Left lung (tissue), 10 donors: ENCODE data around the gene EIF4E1B. TPM values are rescaled to one million over a fixed set of nuclear protein-coding genes. Genes with fewer than 3 reads are reported as not detected.

ENCODE experiments used
- ATAC-seq: fragments of 200-7000 bp; cut with Tn5 transposase; one replicate; pipeline ENCODE4 v1.9.1; 2020; ENCODE audit warnings: moderate library complexity
- DNase-seq, 4 donors: peaks; one replicate each; pipeline ENCODE4 v3.0.0-alpha.2; 2013 to 2020
- H3K27ac ChIP-seq, 2 donors: fragments of 200-600 bp; sonication (generic) in 1 of 2; one replicate each; pipeline versions ENCODE4 v1.5.0 to v1.8.0; 2020 to 2021
- H3K27me3 ChIP-seq, 2 donors: fragments of 200-600 bp; sonication (generic) in 1 of 2; one replicate each; pipeline versions ENCODE4 v1.5.0 to v1.8.0; 2020 to 2021
- H3K36me3 ChIP-seq, 2 donors: fragments of 200-600 bp; sonication (generic) in 1 of 2; one replicate each; pipeline versions ENCODE4 v1.5.0 to v1.8.0; 2020 to 2021
- H3K4me1 ChIP-seq, 2 donors: fragments of 200-600 bp; one replicate each; pipeline ENCODE4 v1.8.0; 2021
- H3K4me3 ChIP-seq, 2 donors: fragments of 200-600 bp; sonication (generic) in 1 of 2; one replicate each; pipeline versions ENCODE4 v1.5.0 to v1.8.0; 2020 to 2021; ENCODE audit warnings: mild to moderate bottlenecking in 1 of 2
- H3K9me3 ChIP-seq, 2 donors: fragments of 200-600 bp; sonication (generic) in 1 of 2; one replicate each; pipeline versions ENCODE4 v1.5.0 to v1.8.0; 2020 to 2021
- intact Hi-C, 2 donors: fragments of 100-400 bp; cut with DNase I; formaldehyde crosslinking; loops; one replicate each; pipeline versions ENCODE4 v1.11.2 to v1.14.2; 2022
- polyA plus RNA-seq, 6 donors: library from polyadenylated mRNA; unstranded; fragments of 120-200 nt; gene quantifications; one replicate each; pipeline ENCODE4 v1.2.1, GENCODE V29; 2013; ENCODE audit not compliant: insufficient read length in 6 of 6
- total RNA-seq, 2 donors: library from RNA; stranded (reverse); fragmentation: NEBNext Ultra II Directional; extraction: Animal tissue kit (Norgen Biotek cat#: 25700); gene quantifications; one replicate each; pipeline ENCODE4 v1.2.1, GENCODE V29; 2021
- TF ChIP-seq, protein P1 (sequence below), 2 donors: fragments of 200-600 bp; sonication (generic) in 1 of 2; IDR thresholded peaks; one replicate each; pipeline versions ENCODE4 v1.5.0 to v1.8.0; 2021; ENCODE audit warnings: antibody characterized with exemption in 2 of 2
- donor health status: DM: no; HTN: yes; CAD: no.
- donor health status: DM: no; HTN: no; CAD: no.

The EIF4E1B gene
- total and polyA plus RNA-seq, 8 donors, result 0.07 to 0.10 (median 0.08) TPM; not detected in 5

GRCh38 chr5:176691524-176691923, 61.0 kb downstream of the EIF4E1B start:
- Histone ChIP-seq H3K9me3 (peaks cover 0 to 9% of the 10 kb centered on the region in 2 donors), H3K36me3 (no peaks in the 10 kb centered on the region), H3K27me3 (peaks cover 11 to 89% of the 10 kb centered on the region in 2 donors), H3K4me3 (no peak overlapping the region), H3K27ac (no peak overlapping the region), H3K4me1 (no peaks in the 10 kb centered on the region)
- intact Hi-C loops, result no loop called here
- ATAC-seq, result no peak
- DNase-seq, result no peak
- TF ChIP-seq, protein P1, sequence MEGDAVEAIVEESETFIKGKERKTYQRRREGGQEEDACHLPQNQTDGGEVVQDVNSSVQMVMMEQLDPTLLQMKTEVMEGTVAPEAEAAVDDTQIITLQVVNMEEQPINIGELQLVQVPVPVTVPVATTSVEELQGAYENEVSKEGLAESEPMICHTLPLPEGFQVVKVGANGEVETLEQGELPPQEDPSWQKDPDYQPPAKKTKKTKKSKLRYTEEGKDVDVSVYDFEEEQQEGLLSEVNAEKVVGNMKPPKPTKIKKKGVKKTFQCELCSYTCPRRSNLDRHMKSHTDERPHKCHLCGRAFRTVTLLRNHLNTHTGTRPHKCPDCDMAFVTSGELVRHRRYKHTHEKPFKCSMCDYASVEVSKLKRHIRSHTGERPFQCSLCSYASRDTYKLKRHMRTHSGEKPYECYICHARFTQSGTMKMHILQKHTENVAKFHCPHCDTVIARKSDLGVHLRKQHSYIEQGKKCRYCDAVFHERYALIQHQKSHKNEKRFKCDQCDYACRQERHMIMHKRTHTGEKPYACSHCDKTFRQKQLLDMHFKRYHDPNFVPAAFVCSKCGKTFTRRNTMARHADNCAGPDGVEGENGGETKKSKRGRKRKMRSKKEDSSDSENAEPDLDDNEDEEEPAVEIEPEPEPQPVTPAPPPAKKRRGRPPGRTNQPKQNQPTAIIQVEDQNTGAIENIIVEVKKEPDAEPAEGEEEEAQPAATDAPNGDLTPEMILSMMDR (IDR thresholded peaks at IDR 0.05), result no peak

- intact Hi-C loops, result no loop called here
- ATAC-seq (peak; percentile 16), DNase-seq (no peak)
- Histone ChIP-seq H3K9me3 (peaks cover 0 to 7% of the 10 kb centered on the region in 2 donors), H3K4me1 (no peaks in the 10 kb centered on the region), H3K36me3 (no peaks in the 10 kb centered on the region), H3K27me3 (peaks cover 11 to 92% of the 10 kb centered on the region in 2 donors), H3K27ac (no peak overlapping the region), H3K4me3 (no peak overlapping the region)
- TF ChIP-seq, protein P1 (IDR thresholded peaks at IDR 0.05), result no peak
These were observed 61.9 kb downstream of the EIF4E1B start for GRCh38 chr5:176692326-176692725.

GRCh38 chr5:176692839-176693476, 62.5 kb downstream of the EIF4E1B start:
- H3K9me3 ChIP-seq, result peaks cover 0 to under 1% of the 10 kb centered on the region in 2 donors
- H3K27ac ChIP-seq, result no peak overlapping the region
- H3K4me1 ChIP-seq, result no peaks in the 10 kb centered on the region
- TF ChIP-seq, protein P1 (IDR thresholded peaks at IDR 0.05), result no peak
- H3K36me3 ChIP-seq, result no peaks in the 10 kb centered on the region
- H3K4me3 ChIP-seq, result no peak overlapping the region
- peaks cover 11 to 92% of the 10 kb centered on the region in 2 donors for H3K27me3 ChIP-seq
- intact Hi-C loops, result no loop called here
- ATAC-seq (peak; percentile 74), DNase-seq (peak in 1 of 4 donors; percentile 37)

- Histone ChIP-seq H3K4me3 (no peak overlapping the region), H3K27me3 (peaks cover 11 to 92% of the 10 kb centered on the region in 2 donors), H3K36me3 (no peaks in the 10 kb centered on the region), H3K27ac (no peak overlapping the region), H3K4me1 (no peaks in the 10 kb centered on the region), H3K9me3 (no peaks in the 10 kb centered on the region)
- DNase-seq (no peak), ATAC-seq (peak; percentile 62)
- TF ChIP-seq, protein P1 (IDR thresholded peaks at IDR 0.05), result no peak
- intact Hi-C loops, result no loop called here
These were observed 63.0 kb downstream of the EIF4E1B start for GRCh38 chr5:176693477-176693851.

GRCh38 chr5:176694146-176694545, 63.7 kb downstream of the EIF4E1B start:
- no peaks in the 10 kb centered on the region for H3K9me3 ChIP-seq
- ATAC-seq, result no peak
- no peaks in the 10 kb centered on the region for H3K36me3 ChIP-seq
- intact Hi-C loops, result no loop called here
- TF ChIP-seq, protein P1 (IDR thresholded peaks at IDR 0.05), result no peak
- no peaks in the 10 kb centered on the region for H3K4me1 ChIP-seq
- DNase-seq, result no peak
- H3K27me3 ChIP-seq, result peaks cover 16 to 99% of the 10 kb centered on the region in 2 donors
- H3K4me3 ChIP-seq, result no peak overlapping the region
- no peak overlapping the region for H3K27ac ChIP-seq
